ENCODE results near the gene RGS2. TPM values are rescaled to one million over a fixed set of nuclear protein-coding genes. Genes with fewer than 3 reads are reported as not detected.

Gene RGS2
- total RNA-seq, 4 donors from 2014 or later = 9.1 to 39.0 (median 17.8) TPM

- Histone ChIP-seq H3K4me3 (replicated peaks in 1 of 3) (no peak overlapping the region), H3K9me3 (no peaks in the 10 kb centered on the region), H3K4me1 (no peaks in the 10 kb centered on the region), H3K27me3 (no peaks in the 10 kb centered on the region), H3K36me3 (no peaks in the 10 kb centered on the region), H3K27ac (no peak overlapping the region)
- no peak for TF ChIP-seq CTCF (IDR thresholded peaks at IDR 0.05)
- no peak for TF ChIP-seq POLR2A (IDR thresholded peaks at IDR 0.05)
- 66 to 93% methylated on average over 3 of the region's 3 CpGs for WGBS, 2 donors
- intact Hi-C loops (cut with DNase I) = no loop called here
- no peak for DNase-seq
Observed at GRCh38 chr1:192849442-192849841, 40.6 kb downstream of the RGS2 start.

- H3K4me1 ChIP-seq = no peaks in the 10 kb centered on the region
- TF ChIP-seq POLR2A (IDR thresholded peaks at IDR 0.05) (no peak), CTCF (IDR thresholded peaks at IDR 0.05) (no peak)
- no peaks in the 10 kb centered on the region for H3K27me3 ChIP-seq
- no peaks in the 10 kb centered on the region for H3K9me3 ChIP-seq
- intact Hi-C loops (cut with DNase I) = no loop called here
- DNase-seq = no peak
- H3K36me3 ChIP-seq = no peaks in the 10 kb centered on the region
- no peak overlapping the region for H3K27ac ChIP-seq
- WGBS, 2 donors = 0 to 47% methylated on average over 1 of the region's 1 CpG
- no peak overlapping the region for H3K4me3 ChIP-seq (replicated peaks in 1 of 3)
Observed at GRCh38 chr1:192852001-192852947, 43.4 kb downstream of the RGS2 start.

GRCh38 chr1:192858456-192858855, 49.6 kb downstream of the RGS2 start:
- intact Hi-C loops (cut with DNase I) = no loop called here
- Histone ChIP-seq H3K4me1 (no peaks in the 10 kb centered on the region), H3K9me3 (no peaks in the 10 kb centered on the region), H3K27ac (no peak overlapping the region), H3K27me3 (no peaks in the 10 kb centered on the region), H3K36me3 (no peaks in the 10 kb centered on the region), H3K4me3 (replicated peaks in 1 of 3) (no peak overlapping the region)
- no peak for TF ChIP-seq CTCF (IDR thresholded peaks at IDR 0.05)
- TF ChIP-seq POLR2A (IDR thresholded peaks at IDR 0.05) = no peak
- DNase-seq = no peak
- 86% methylated on average over 1 of the region's 1 CpG for WGBS, 2 donors

- no peaks in the 10 kb centered on the region for H3K36me3 ChIP-seq
- no peak overlapping the region for H3K4me3 ChIP-seq (replicated peaks in 1 of 3)
- H3K27ac ChIP-seq = no peak overlapping the region
- intact Hi-C loops (cut with DNase I) = no loop called here
- H3K27me3 ChIP-seq = no peaks in the 10 kb centered on the region
- no peaks in the 10 kb centered on the region for H3K4me1 ChIP-seq
- H3K9me3 ChIP-seq = no peaks in the 10 kb centered on the region
- TF ChIP-seq CTCF (IDR thresholded peaks at IDR 0.05) (no peak), POLR2A (IDR thresholded peaks at IDR 0.05) (no peak)
- no peak for DNase-seq
Observed at GRCh38 chr1:192859808-192860207, 51.0 kb downstream of the RGS2 start.

- no peak for TF ChIP-seq POLR2A (IDR thresholded peaks at IDR 0.05)
- no peak for TF ChIP-seq CTCF (IDR thresholded peaks at IDR 0.05)
- WGBS, 2 donors = 79 to 86% methylated on average over 5 of the region's 5 CpGs
- Histone ChIP-seq H3K9me3 (no peaks in the 10 kb centered on the region), H3K27me3 (no peaks in the 10 kb centered on the region), H3K4me1 (no peaks in the 10 kb centered on the region), H3K27ac (no peak overlapping the region), H3K36me3 (no peaks in the 10 kb centered on the region), H3K4me3 (replicated peaks in 1 of 3) (no peak overlapping the region)
- intact Hi-C loops (cut with DNase I) = no loop called here
- no peak for DNase-seq
Observed at GRCh38 chr1:192860478-192861185, 51.8 kb downstream of the RGS2 start.

All from thyroid gland (tissue), 4 donors.